Measurements from ENCODE around the gene TPP2.

Gene TPP2

DNA sequence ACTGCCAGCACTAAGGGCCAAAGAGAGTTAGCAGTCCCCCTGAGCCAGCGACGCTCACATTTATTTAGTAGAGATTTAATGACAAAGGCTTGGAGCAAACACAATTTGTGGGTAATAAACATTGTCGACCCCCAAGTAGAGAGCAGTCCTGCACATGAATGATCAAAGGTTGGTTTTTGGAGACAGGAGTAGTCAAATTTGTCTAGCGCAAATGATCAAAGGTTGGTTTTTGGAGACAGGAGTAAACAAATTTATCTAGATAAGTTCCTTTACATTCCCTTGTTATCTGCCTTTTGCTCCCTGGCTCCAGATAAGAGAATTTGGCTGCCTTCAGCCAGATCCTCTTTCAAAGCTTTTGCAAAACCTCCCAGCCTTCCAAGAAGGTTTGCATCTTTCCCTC is 71.1 kb downstream of the TPP2 start:
- Histone ChIP-seq H2AFZ (ENCODE audit: low read depth, low read length) (no peak overlapping the region), H4K20me1 (ENCODE audit: insufficient read depth, low read length) (no peaks in the 10 kb centered on the region), H3K4me2 (ENCODE audit: low read length) (no peak overlapping the region), H3K27me3 (ENCODE audit: low read depth, low read length) (no peaks in the 10 kb centered on the region), H3K4me1 (ENCODE audit: low read length) (peaks cover 10% of the 10 kb centered on the region), H3K79me2 (ENCODE audit: low read length) (no peaks in the 10 kb centered on the region), H3K4me3 (ENCODE audit: low read length) (no peak overlapping the region), H3K9me3 (ENCODE audit: insufficient read depth, low read length) (peaks cover 6% of the 10 kb centered on the region; the same call in 1 of the 2 replicates), H3K36me3 (replicated peaks; ENCODE audit: low read depth, low read length) (peaks cover 76% of the 10 kb centered on the region), H3K27ac (ENCODE audit: low read length) (no peak overlapping the region), H3K9ac (ENCODE audit: low read length) (no peak overlapping the region)
- TF ChIP-seq, protein P1, sequence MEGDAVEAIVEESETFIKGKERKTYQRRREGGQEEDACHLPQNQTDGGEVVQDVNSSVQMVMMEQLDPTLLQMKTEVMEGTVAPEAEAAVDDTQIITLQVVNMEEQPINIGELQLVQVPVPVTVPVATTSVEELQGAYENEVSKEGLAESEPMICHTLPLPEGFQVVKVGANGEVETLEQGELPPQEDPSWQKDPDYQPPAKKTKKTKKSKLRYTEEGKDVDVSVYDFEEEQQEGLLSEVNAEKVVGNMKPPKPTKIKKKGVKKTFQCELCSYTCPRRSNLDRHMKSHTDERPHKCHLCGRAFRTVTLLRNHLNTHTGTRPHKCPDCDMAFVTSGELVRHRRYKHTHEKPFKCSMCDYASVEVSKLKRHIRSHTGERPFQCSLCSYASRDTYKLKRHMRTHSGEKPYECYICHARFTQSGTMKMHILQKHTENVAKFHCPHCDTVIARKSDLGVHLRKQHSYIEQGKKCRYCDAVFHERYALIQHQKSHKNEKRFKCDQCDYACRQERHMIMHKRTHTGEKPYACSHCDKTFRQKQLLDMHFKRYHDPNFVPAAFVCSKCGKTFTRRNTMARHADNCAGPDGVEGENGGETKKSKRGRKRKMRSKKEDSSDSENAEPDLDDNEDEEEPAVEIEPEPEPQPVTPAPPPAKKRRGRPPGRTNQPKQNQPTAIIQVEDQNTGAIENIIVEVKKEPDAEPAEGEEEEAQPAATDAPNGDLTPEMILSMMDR (IDR thresholded peaks at IDR 0.05; ENCODE audit: low read depth, low read length), result no peak
- no peak for TF ChIP-seq EZH2phosphoT487 (IDR thresholded peaks at IDR 0.05; ENCODE audit: low read depth)

DNA sequence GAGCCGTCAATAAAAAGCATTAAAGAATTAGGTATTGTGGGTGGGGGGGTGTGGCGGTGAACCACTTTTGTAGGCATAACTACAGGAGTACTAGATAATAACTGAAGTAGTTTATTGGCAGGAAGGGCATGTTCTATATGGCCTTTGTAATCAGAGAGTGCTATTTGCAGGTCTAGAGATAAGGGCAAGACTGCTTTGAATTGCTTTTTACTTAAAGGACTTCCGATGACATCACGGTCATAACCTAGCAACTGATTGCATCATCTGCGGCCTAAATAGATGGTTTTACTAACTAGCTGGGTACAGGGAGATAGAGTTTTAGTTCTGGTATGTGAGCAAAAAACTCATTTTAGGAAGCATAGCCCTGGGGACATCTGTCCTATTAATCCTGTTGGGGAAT is 73.3 kb downstream of the TPP2 start:
- H3K4me3 ChIP-seq (ENCODE audit: low read length), result no peak overlapping the region
- peaks cover 6% of the 10 kb centered on the region; the same call in 1 of the 2 replicates for H3K9me3 ChIP-seq (ENCODE audit: insufficient read depth, low read length)
- no peak overlapping the region for H3K4me2 ChIP-seq (ENCODE audit: low read length)
- H3K27me3 ChIP-seq (ENCODE audit: low read depth, low read length), result no peaks in the 10 kb centered on the region
- H4K20me1 ChIP-seq (ENCODE audit: insufficient read depth, low read length), result no peaks in the 10 kb centered on the region
- H3K36me3 ChIP-seq (replicated peaks; ENCODE audit: low read depth, low read length), result peaks cover 74% of the 10 kb centered on the region
- no peaks in the 10 kb centered on the region for H3K79me2 ChIP-seq (ENCODE audit: low read length)
- no peak overlapping the region for H3K27ac ChIP-seq (ENCODE audit: low read length)
- peaks cover 10% of the 10 kb centered on the region for H3K4me1 ChIP-seq (ENCODE audit: low read length)
- no peak overlapping the region for H2AFZ ChIP-seq (ENCODE audit: low read depth, low read length)
- no peak overlapping the region for H3K9ac ChIP-seq (ENCODE audit: low read length)
- no peak for TF ChIP-seq EZH2phosphoT487 (IDR thresholded peaks at IDR 0.05; ENCODE audit: low read depth)
- TF ChIP-seq, protein P1 (IDR thresholded peaks at IDR 0.05; ENCODE audit: low read depth, low read length), result no peak

DNA sequence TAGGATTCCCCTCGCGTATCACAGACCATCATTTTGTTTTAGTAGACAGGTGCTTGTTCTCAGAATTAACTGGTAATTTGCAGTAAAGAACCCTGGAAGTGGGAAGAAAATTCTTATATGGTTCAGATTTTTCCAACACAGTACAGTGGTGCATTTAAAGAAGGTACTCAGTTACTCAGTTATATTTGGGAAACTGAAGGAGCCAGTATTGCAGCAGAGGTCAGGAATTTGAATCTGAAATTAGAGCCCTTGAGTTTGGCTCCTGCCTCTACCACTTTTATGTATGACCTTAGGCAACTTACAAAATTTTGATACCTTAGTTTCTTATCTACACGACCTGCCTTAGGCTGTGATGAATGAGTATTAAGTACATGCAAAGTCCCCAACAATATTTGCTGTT is 78.3 kb downstream of the TPP2 start:
- Histone ChIP-seq H3K36me3 (replicated peaks; ENCODE audit: low read depth, low read length) (peaks cover 58% of the 10 kb centered on the region), H2AFZ (ENCODE audit: low read depth, low read length) (no peak overlapping the region), H3K4me3 (ENCODE audit: low read length) (no peak overlapping the region), H3K4me1 (ENCODE audit: low read length) (peaks cover 20% of the 10 kb centered on the region), H3K4me2 (ENCODE audit: low read length) (no peak overlapping the region), H3K9me3 (ENCODE audit: insufficient read depth, low read length) (0 out of 2 replicates have a peak, but pooled peaks cover 3% of the 10 kb centered on the region), H3K9ac (ENCODE audit: low read length) (no peak overlapping the region), H3K79me2 (ENCODE audit: low read length) (no peaks in the 10 kb centered on the region), H3K27me3 (ENCODE audit: low read depth, low read length) (no peaks in the 10 kb centered on the region), H3K27ac (ENCODE audit: low read length) (no peak overlapping the region), H4K20me1 (ENCODE audit: insufficient read depth, low read length) (peaks cover 3% of the 10 kb centered on the region; the same call in 1 of the 2 replicates)
- TF ChIP-seq, protein P1 (IDR thresholded peaks at IDR 0.05; ENCODE audit: low read depth, low read length), result no peak
- TF ChIP-seq EZH2phosphoT487 (IDR thresholded peaks at IDR 0.05; ENCODE audit: low read depth), result no peak

- H4K20me1 ChIP-seq (ENCODE audit: insufficient read depth, low read length), result peaks cover 7% of the 10 kb centered on the region; the same call in 1 of the 2 replicates
- H2AFZ ChIP-seq (ENCODE audit: low read depth, low read length), result no peak overlapping the region
- H3K9ac ChIP-seq (ENCODE audit: low read length), result no peak overlapping the region
- H3K36me3 ChIP-seq (replicated peaks; ENCODE audit: low read depth, low read length), result peaks cover 62% of the 10 kb centered on the region
- H3K4me3 ChIP-seq (ENCODE audit: low read length), result no peak overlapping the region
- no peak overlapping the region for H3K4me2 ChIP-seq (ENCODE audit: low read length)
- H3K27ac ChIP-seq (ENCODE audit: low read length), result no peak overlapping the region
- H3K79me2 ChIP-seq (ENCODE audit: low read length), result no peaks in the 10 kb centered on the region
- no peak for TF ChIP-seq EZH2phosphoT487 (IDR thresholded peaks at IDR 0.05; ENCODE audit: low read depth)
- TF ChIP-seq, protein P1 (IDR thresholded peaks at IDR 0.05; ENCODE audit: low read depth, low read length), result no peak
- no peaks in the 10 kb centered on the region for H3K9me3 ChIP-seq (ENCODE audit: insufficient read depth, low read length)
- H3K4me1 ChIP-seq (ENCODE audit: low read length), result peaks cover 40% of the 10 kb centered on the region
- no peaks in the 10 kb centered on the region for H3K27me3 ChIP-seq (ENCODE audit: low read depth, low read length)
Observed at GRCh38 chr13:102677122-102677521, 80.3 kb downstream of the TPP2 start.
